HG02759 (cell line): Measurements from ENCODE around the gene FANCI.
"Not testable (repeated sequence)": the region's sequence is repeated elsewhere in the genome, so short reads cannot be mapped to it uniquely, and the experiment has no call there.

Experiments
- ATAC-seq: cut with Tn5 transposase; IDR thresholded peaks from one replicate; pipeline ENCODE4 v1.9.1; 2021; ENCODE audit warnings: mild to moderate bottlenecking, moderate library complexity; ENCODE audit not compliant: unreplicated experiment

The FANCI gene

GRCh38 chr15:89221543-89221942 is 22.2 kb upstream of the FANCI start, which contains the start of gene RLBP1:
Gene RLBP1 (minus strand): TSS chr15:89221579. CDS start chr15:89218975, 2,604 bp downstream.
- ATAC-seq: no peak

- no peak for ATAC-seq
Measured at GRCh38 chr15:89225588-89225987, 18.2 kb upstream of the FANCI start.

- no peak for ATAC-seq
Measured at GRCh38 chr15:89226359-89227221, 17.2 kb upstream of the FANCI start.

GRCh38 chr15:89227425-89227824 is 16.4 kb upstream of the FANCI start:
- no peak for ATAC-seq

DNA sequence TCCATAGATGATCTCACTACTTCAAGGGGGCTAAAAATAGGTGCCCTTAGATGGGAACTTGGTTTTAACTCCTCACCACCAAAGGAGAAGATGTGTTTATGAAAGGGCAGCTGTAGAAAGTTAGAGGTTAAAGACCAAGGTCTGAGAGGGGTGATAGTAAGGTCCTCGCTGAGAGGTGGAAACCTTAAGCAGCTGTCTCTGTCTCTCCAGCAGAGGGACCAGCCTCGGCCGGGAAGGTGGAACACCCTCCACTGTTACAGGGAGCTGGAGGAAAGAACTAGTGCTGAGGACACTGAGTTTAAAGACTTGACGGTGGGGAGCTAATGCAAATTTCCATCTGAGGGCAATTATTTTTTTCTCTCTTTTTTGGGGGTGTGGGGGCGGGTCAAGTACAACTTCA is 13.5 kb upstream of the FANCI start:
- ATAC-seq: no peak

GRCh38 chr15:89231832-89232231 is 11.9 kb upstream of the FANCI start:
- ATAC-seq: no peak

- not testable (repeated sequence) for ATAC-seq
Measured at GRCh38 chr15:89239883-89240810, 3.6 kb upstream of the FANCI start.

DNA sequence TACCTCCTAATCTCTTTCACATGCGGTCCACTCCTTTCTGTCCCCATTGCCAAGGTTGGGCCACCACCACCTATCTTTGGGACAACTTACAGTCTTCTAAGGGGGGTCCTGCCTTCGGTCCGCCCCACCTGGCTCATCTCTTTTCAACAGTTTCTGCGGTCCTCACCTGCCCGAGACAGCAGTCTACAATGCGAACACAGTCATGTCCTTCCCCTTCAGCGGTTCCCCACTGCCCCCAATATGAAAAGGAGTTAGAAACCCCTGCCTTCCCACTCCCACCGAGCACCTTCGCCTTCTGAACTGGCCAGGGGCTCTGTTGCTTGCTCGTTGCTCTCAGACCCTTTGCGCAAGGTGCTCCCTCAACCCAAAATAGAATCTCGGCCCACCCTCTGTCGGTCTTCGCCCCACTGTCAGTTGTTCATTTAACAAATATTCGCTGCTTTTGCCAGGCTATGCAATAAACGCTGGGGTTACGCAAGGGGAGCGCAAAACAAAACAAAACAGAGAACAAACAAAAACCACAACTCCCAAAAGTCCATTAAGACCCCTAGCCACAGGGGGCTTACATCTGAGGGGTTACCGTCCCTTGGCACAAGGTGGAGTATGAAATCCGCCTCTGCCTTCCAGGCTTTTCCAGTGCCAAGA is 611 bp upstream of the FANCI start:
- no peak for ATAC-seq

GRCh38 chr15:89244574-89244903 is 760 bp downstream of the FANCI start:
- ATAC-seq: peak; percentile 15

GRCh38 chr15:89247446-89247845 is 3.7 kb downstream of the FANCI start:
- no peak for ATAC-seq

- no peak for ATAC-seq
Measured at GRCh38 chr15:89248584-89248983, 4.8 kb downstream of the FANCI start.

DNA sequence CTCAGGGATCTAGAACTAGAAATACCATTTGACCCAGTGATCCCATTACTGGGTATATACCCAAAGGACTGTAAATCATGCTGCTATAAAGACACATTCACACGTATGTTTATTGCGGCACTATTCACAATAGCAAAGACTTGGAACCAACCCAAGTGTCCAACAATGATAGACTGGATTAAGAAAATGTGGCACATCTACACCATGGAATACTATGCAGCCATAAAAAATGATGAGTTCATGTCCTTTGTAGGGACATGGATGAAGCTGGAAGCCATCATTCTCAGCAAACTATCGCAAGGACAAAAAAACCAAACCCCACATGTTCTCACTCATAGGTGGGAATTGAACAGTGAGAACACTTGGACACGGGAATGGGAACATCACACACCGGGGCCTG is 6.4 kb downstream of the FANCI start:
- ATAC-seq: not testable (repeated sequence)

DNA sequence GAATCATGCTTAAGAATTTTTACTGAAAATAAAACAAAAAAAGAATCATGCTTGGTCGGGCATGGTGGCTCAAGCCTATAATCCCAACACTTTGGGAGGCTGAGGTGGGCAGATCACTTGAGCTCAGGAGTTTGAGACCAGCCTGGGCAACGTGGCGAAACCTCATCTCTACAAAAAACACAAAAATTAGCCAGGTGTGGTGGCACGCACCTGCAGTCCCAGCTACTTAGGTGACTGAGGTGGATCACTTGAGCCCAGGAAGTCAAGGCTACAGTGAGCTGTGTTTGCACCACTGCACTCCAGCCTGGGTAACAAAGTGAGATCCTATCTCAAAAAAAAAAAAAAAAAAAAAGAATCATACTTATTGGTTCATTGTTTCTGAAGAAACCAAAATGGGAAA is 33.5 kb downstream of the FANCI start:
- ATAC-seq: not testable (repeated sequence)

DNA sequence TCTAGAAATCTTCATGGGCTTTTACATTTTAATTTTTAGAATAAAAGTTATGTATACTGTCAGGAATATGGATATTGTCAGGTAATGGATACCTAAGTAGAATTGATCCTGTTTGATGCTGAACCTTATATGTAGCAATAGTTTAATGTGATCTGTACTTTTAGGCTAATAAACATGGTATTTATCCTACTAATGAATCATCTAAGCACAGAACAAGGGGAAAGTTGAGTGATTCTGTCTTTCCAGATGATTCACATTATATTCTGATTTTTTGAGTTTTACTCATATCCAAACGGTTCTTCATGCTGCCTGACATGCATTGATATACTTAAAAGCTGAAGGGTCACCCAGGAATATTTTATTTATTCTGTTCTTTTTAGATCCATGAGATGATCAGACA is 34.5 kb downstream of the FANCI start:
- ATAC-seq: no peak

GRCh38 chr15:89282631-89283030 is 38.9 kb downstream of the FANCI start:
- ATAC-seq: no peak

GRCh38 chr15:89283201-89283600 is 39.4 kb downstream of the FANCI start:
- ATAC-seq: no peak

GRCh38 chr15:89291934-89292438 is 48.2 kb downstream of the FANCI start:
- no peak for ATAC-seq

- ATAC-seq: no peak
Measured at GRCh38 chr15:89293012-89293411, 49.2 kb downstream of the FANCI start.

DNA sequence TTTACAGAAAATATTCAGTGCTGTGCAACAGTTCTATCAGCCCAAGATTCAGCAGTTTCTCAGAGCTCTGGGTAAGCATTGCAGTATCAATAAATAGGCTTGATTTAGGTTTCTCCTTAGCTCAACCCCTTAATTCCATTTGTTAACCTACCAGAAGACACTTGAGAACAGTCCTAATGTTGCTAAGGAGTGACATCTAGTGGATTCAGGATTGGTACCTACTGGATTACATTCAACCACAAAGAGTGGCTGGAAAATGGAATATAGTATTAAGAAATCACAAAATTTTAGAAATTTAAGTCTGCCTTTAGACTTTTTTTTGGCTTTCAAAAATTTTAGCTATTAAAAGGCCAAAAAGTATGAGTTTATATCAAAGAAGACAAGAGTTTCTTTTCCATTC is 56.1 kb downstream of the FANCI start:
- no peak for ATAC-seq

GRCh38 chr15:89301304-89302089 is 57.7 kb downstream of the FANCI start:
- ATAC-seq: no peak
